K562 (cell line): ENCODE measurements around the gene CRKL. TPM values are rescaled to one million over a fixed set of nuclear protein-coding genes. Genes with fewer than 3 reads are reported as not detected.
A peak's percentile ranks its signal among the peaks of the same experiment; 100 is the strongest.

Experiments
- BRCA1 ChIP-seq, 2 experiments: fragments of 450-650 bp in 1 of 2; sonication (generic) in 1 of 2; formaldehyde crosslinking in 1 of 2; IDR thresholded peaks; 2 replicates each; pipeline versions ENCODE4 v1.5.0 to v1.6.1; 2017 to 2020; ENCODE audit warnings: mild to moderate bottlenecking in 1 of 2, missing genetic modification reagents in 1 of 2
- CREBBP ChIP-seq: IDR thresholded peaks from one replicate; pipeline ENCODE4 v1.6.1; 2012; ENCODE audit warnings: low read depth, mild to moderate bottlenecking, control low read depth, inconsistent platforms, low read length
- DMBX1 ChIP-seq: fragments of 250-450 bp; sonication (Bioruptor Pico); IDR thresholded peaks from 2 replicates; pipeline ENCODE4 v1.8.0; 2022; ENCODE audit warnings: inconsistent platforms, mild to moderate bottlenecking, moderate library complexity, borderline replicate concordance
- EGR1 ChIP-seq: fragments of 450-650 bp; conservative IDR thresholded peaks from 2 replicates; pipeline ENCODE4 v1.6.1; 2017; ENCODE audit warnings: mild to moderate bottlenecking
- GTF2B ChIP-seq: IDR thresholded peaks from 2 replicates; pipeline ENCODE4 v1.6.1; 2011; ENCODE audit not compliant: insufficient read length; ENCODE audit errors: extremely low read depth
- HMG20A ChIP-seq: fragments of 450-650 bp; formaldehyde crosslinking; conservative IDR thresholded peaks from 2 replicates; pipeline ENCODE4 v1.4.0; 2020; ENCODE audit warnings: mild to moderate bottlenecking, mixed read lengths
- HNRNPL ChIP-seq: fragments of 200-400 bp; formaldehyde crosslinking; IDR thresholded peaks from 2 replicates; pipeline ENCODE4 v1.6.1; 2017; ENCODE audit warnings: low read depth, mild to moderate bottlenecking, low read length
- HOXB6 ChIP-seq: fragments of 250-450 bp; sonication (Bioruptor Pico); IDR thresholded peaks from 2 replicates; pipeline ENCODE4 v1.5.1; 2022; ENCODE audit warnings: mild to moderate bottlenecking, borderline replicate concordance
- KDM4B ChIP-seq, 2 experiments: fragments of 450-650 bp in 1 of 2; sonication (generic) in 1 of 2; IDR thresholded peaks; 2 replicates each; pipeline ENCODE4 v1.6.1; 2016 to 2017; ENCODE audit warnings: borderline replicate concordance in 2 of 2, antibody characterized with exemption in 1 of 2, low read depth in 1 of 2, mild to moderate bottlenecking in 1 of 2
- NRF1 ChIP-seq, 2 experiments: fragments of 450-650 bp; IDR thresholded peaks in 1 of 2; conservative IDR thresholded peaks in 1 of 2; 2 replicates each; pipeline ENCODE4 v1.6.1; 2014; ENCODE audit warnings: mild to moderate bottlenecking in 2 of 2
- POLR2G ChIP-seq: fragments of 200-400 bp; formaldehyde crosslinking; IDR thresholded peaks from 2 replicates; pipeline ENCODE4 v1.6.1; 2017; ENCODE audit warnings: low read depth, mild to moderate bottlenecking, antibody characterized with exemption, low read length, moderate library complexity
- RAD21 ChIP-seq, 2 experiments: fragments of 250-450 bp in 1 of 2; fragments of 450-650 bp in 1 of 2; sonication (Bioruptor Pico) in 1 of 2; formaldehyde crosslinking in 1 of 2; IDR thresholded peaks in 1 of 2; conservative IDR thresholded peaks in 1 of 2; 2 replicates each; pipeline versions ENCODE4 v1.4.0 to v1.8.0; 2020 to 2022; ENCODE audit warnings: mild to moderate bottlenecking in 2 of 2, moderate library complexity in 1 of 2
- SETDB1 ChIP-seq: IDR thresholded peaks from one replicate; pipeline ENCODE4 v1.6.1; 2012; ENCODE audit warnings: low read length, control low read depth, inconsistent platforms
- SMARCB1 ChIP-seq: IDR thresholded peaks from 2 replicates; pipeline ENCODE4 v1.6.1; 2011; ENCODE audit warnings: improper control_type of control experiment, low read depth; ENCODE audit not compliant: insufficient read length
- SNRNP70 ChIP-seq: fragments of 200-400 bp; formaldehyde crosslinking; optimal IDR thresholded peaks from 2 replicates; pipeline ENCODE3; 2017; ENCODE audit warnings: low read depth, low read length
- TGIF2 ChIP-seq: sonication (generic); formaldehyde crosslinking; IDR thresholded peaks from 2 replicates; pipeline ENCODE4 v1.8.1; 2022; ENCODE audit warnings: mild to moderate bottlenecking, missing genetic modification reagents, moderate library complexity
- UBTF ChIP-seq, 2 experiments: IDR thresholded peaks; 2 replicates each; pipeline ENCODE4 v1.6.1; 2012; ENCODE audit warnings: improper control_type of control experiment in 2 of 2, low read depth in 2 of 2, low read length in 2 of 2, borderline replicate concordance in 1 of 2
- ZC3H11A ChIP-seq: IDR thresholded peaks from 2 replicates; pipeline ENCODE4 v1.6.1; 2012; ENCODE audit warnings: low read depth, low read length, improper control_type of control experiment
- ZNF121 ChIP-seq: sonication (generic); formaldehyde crosslinking; conservative IDR thresholded peaks from 2 replicates; pipeline ENCODE4 v1.8.0; 2022; ENCODE audit warnings: missing genetic modification reagents
- ZNF143 ChIP-seq: sonication (generic); formaldehyde crosslinking; IDR thresholded peaks from 2 replicates; pipeline ENCODE4 v1.9.0; 2022; ENCODE audit warnings: mild to moderate bottlenecking, missing genetic modification reagents
- ZNF232 ChIP-seq: sonication (generic); formaldehyde crosslinking; IDR thresholded peaks from 2 replicates; pipeline ENCODE4 v1.8.0; 2022; ENCODE audit warnings: mild to moderate bottlenecking, missing genetic modification reagents
- polyA plus RNA-seq, 8 experiments: library from polyadenylated mRNA; depleted of rRNA in 4 of 8; stranded (reverse) in 5 of 8; unstranded in 3 of 8; fragments of >200 nt; fragmentation: Nextera tagmentation in 2 of 8; fragmentation: Illumina TruSeq in 1 of 8; extraction: Ambion mirVana in 2 of 8; extraction: Trizol in 1 of 8; gene quantifications; 2 replicates each; pipeline versions ENCODE4 v1.2.1 to v1.2.3, GENCODE V29; 2011 to 2014; ENCODE audit warnings: inconsistent platforms in 1 of 8, missing spikeins in 1 of 8
- total RNA-seq, 7 experiments: library from RNA; depleted of rRNA in 6 of 7; stranded (reverse); fragments of >200 nt in 6 of 7; fragmentation: Illumina TruSeq in 2 of 7; extraction: Trizol in 2 of 7; gene quantifications; 2 replicates each; pipeline versions ENCODE4 v1.2.1 to v1.2.3, GENCODE V29; 2011 to 2021; ENCODE audit warnings: low replicate concordance in 1 of 7
- TF ChIP-seq, protein P1 (sequence below): sonication (generic); formaldehyde crosslinking; IDR thresholded peaks from 2 replicates; pipeline ENCODE4 v1.8.1; 2022; ENCODE audit warnings: missing genetic modification reagents
- TF ChIP-seq, protein P2 (sequence below): sonication (generic); formaldehyde crosslinking; IDR thresholded peaks from 2 replicates; pipeline ENCODE4 v1.8.0; 2023; ENCODE audit warnings: mild to moderate bottlenecking, missing genetic modification reagents

CRKL gene
- total and polyA plus RNA-seq, 9 of the 15 experiments (the other 6 are each of a cell fraction or from before 2014, with no cell fraction given) = 100 to 263 (median 124) TPM

DNA sequence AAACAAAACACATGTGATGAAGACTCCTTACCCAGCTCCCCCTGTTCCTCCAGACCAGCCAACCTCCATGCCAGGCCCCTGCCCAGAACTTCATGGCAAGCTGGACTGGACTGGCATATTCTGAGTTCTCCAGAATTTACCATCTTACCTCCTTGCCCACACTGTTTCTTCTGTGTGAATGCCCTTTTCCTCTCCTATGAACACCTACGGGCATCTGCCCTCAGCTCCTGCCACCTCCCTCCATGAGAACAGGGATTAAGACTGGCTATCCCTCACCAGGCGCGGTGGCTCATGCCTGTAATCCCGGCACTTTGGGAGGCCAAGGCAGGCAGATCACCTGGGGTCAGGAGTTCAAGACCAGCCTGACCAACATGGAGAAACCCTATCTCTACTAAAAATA, 43.4 kb downstream of the CRKL start (continued):
- TF ChIP-seq DMBX1 (CRISPR knock-in tag) (no peak), ZC3H11A (no peak), SMARCB1 (no peak), HOXB6 (CRISPR knock-in tag) (no peak), HMG20A (CRISPR knock-in tag) (no peak), ZNF143 (CRISPR knock-in tag) (no peak), TGIF2 (no peak), ZNF121 (CRISPR knock-in tag) (0 out of 2 replicates have a peak, but pooled peaks have one; percentile 31), BRCA1 (IDR thresholded peaks at IDR 0.05) (no peak), BRCA1 (CRISPR knock-in tag; IDR thresholded peaks at IDR 0.05) (peak; percentile 94; the same call in 1 of the 2 replicates), CREBBP (no peak), SNRNP70 (no peak), HNRNPL (no peak), RAD21 (CRISPR knock-in tag; conservative IDR thresholded peaks at IDR 0.05 in 1 of 2, IDR thresholded peaks at IDR 0.05 in 1 of 2) (no peak), GTF2B (no peak), KDM4B (IDR thresholded peaks at IDR 0.05; ENCODE audit: borderline replicate concordance in 2 of 2, low read depth in 1 of 2) (no peak), NRF1 (conservative IDR thresholded peaks at IDR 0.05 in 1 of 2, IDR thresholded peaks at IDR 0.05 in 1 of 2) (no peak), UBTF (IDR thresholded peaks at IDR 0.05; ENCODE audit: borderline replicate concordance in 1 of 2, low read depth in 2 of 2, low read length in 2 of 2) (no peak), POLR2G (no peak), ZNF232 (CRISPR knock-in tag) (peak; percentile 61; the same call in 1 of the 2 replicates), EGR1 (no peak), SETDB1 (no peak)
- TF ChIP-seq, protein P1, sequence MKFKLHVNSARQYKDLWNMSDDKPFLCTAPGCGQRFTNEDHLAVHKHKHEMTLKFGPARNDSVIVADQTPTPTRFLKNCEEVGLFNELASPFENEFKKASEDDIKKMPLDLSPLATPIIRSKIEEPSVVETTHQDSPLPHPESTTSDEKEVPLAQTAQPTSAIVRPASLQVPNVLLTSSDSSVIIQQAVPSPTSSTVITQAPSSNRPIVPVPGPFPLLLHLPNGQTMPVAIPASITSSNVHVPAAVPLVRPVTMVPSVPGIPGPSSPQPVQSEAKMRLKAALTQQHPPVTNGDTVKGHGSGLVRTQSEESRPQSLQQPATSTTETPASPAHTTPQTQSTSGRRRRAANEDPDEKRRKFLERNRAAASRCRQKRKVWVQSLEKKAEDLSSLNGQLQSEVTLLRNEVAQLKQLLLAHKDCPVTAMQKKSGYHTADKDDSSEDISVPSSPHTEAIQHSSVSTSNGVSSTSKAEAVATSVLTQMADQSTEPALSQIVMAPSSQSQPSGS = no peak
- TF ChIP-seq, protein P2, sequence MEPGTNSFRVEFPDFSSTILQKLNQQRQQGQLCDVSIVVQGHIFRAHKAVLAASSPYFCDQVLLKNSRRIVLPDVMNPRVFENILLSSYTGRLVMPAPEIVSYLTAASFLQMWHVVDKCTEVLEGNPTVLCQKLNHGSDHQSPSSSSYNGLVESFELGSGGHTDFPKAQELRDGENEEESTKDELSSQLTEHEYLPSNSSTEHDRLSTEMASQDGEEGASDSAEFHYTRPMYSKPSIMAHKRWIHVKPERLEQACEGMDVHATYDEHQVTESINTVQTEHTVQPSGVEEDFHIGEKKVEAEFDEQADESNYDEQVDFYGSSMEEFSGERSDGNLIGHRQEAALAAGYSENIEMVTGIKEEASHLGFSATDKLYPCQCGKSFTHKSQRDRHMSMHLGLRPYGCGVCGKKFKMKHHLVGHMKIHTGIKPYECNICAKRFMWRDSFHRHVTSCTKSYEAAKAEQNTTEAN (CRISPR knock-in tag) = 0 out of 2 replicates have a peak, but pooled peaks have one; percentile 71
